ENCODE results near the gene ATP10A. TPM values are rescaled to one million over a fixed set of nuclear protein-coding genes. Genes with fewer than 3 reads are reported as not detected.

The ATP10A gene
- total and polyA plus RNA-seq, 2 of the 8 experiments (the other 6 are each of a cell fraction or from before 2014, with no cell fraction given), result 2.0 to 2.8 TPM

GRCh38 chr15:25643120-25643519, 220.0 kb downstream of the ATP10A start (continued):
- TF ChIP-seq CHD7 (IDR thresholded peaks at IDR 0.05; ENCODE audit: insufficient replicate concordance, low read length) (no peak), TAF7 (optimal IDR thresholded peaks at IDR 0.05; ENCODE audit: borderline replicate concordance, low read depth, low read length) (no peak), CEBPB (IDR thresholded peaks at IDR 0.05; ENCODE audit: low read depth, low read length) (no peak), YY1 (IDR thresholded peaks at IDR 0.05; ENCODE audit: low read depth, low read length) (no peak), USF2 (IDR thresholded peaks at IDR 0.05; ENCODE audit: low read length) (no peak), MAFK (IDR thresholded peaks at IDR 0.05; ENCODE audit: low read depth, low read length) (no peak), CTBP2 (IDR thresholded peaks at IDR 0.05; ENCODE audit: borderline replicate concordance, insufficient read depth, insufficient read length, low read length) (no peak), CTCF (IDR thresholded peaks at IDR 0.05; ENCODE audit: control extremely low read depth in 1 of 3, insufficient read depth in 1 of 3, low read depth in 1 of 3, low read length in 3 of 3) (no peak)

Data from H1 (cell line).